GM18499 (cell line): ENCODE results near the gene CABCOCO1.

Experiments
- ATAC-seq: cut with Tn5 transposase; IDR thresholded peaks from one replicate; pipeline ENCODE4 v1.9.1; 2021; ENCODE audit warnings: moderate number of reproducible peaks; ENCODE audit not compliant: insufficient read depth, unreplicated experiment

CABCOCO1 gene, protein sequence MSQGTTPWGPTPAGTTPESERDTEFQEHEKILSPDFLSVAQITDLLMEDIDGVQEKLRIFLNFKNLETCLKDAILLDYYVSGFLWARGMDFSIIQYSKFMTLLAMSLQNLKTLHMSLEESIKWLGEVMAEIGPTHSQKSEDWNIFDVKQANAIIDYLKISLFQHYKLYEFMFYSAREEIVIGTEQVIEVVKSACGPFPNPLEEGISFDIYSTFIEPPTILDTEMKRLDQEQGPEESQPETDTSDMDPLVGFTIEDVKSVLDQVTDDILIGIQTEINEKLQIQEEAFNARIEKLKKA

DNA sequence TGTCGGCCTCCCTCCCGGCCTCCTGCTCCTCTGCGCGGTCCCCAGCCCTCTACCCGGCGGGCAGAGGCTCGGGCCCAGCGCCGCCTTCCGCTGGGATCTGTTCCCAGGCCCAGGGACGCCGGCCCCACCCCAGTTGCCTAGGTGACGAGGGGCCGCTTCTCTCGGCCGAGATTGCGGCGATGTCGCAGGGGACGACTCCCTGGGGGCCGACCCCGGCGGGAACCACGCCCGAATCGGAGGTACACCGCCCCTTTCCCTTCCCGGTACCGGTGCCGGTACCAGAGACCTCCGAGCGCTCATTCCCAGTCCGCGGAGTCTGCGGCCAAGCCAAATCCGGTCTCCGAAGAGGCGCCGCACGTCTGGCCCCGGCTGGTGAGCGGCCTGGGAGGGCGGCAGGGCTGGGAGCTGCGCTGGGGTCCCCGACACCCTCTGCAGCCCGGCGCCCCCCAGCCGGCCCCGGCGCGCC lies at the start of gene CABCOCO1:
Gene CABCOCO1, plus strand, starts transcription at position 136 of the 466 bp plus-strand sequence. Its CDS starts 44 bp downstream, at position 180.
- ATAC-seq = no peak

DNA sequence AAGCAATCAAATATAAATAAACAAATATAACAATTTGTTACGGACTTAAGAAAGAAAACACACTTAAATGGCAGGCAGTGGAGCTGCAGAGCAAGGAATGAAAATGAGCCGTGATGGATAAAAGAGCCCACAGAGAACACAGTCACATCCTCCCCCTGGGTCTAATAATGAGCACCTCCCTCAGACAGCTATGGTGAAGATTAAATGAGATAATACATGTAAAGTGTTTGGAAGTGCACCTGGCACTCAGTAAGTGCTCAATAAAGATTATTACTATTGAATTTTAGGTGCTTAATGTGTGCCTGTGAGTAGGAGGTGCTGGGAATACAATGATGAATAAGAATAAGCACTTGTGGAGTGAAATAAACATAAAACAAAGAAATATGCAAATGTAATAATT lies 49.1 kb upstream of the CABCOCO1 start:
- no peak for ATAC-seq

DNA sequence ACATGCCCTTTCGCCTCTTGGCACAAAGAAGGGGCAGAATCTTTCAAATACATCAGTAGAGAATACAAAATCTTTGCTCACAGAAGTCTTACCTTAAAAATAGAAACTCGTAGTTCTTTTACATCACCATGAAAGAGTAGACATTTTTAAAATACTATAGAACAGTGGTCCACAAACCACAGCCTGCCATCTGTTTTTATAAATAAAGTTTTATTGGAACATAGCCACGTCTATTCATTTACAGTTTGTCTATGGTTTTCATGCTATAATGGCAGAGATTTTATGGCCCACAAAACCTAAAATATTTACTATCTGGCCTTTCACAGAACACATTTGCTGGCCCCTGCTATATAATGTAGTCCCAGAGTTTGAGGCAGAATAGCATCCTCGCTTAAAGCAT lies 46.1 kb upstream of the CABCOCO1 start:
- no peak for ATAC-seq

DNA sequence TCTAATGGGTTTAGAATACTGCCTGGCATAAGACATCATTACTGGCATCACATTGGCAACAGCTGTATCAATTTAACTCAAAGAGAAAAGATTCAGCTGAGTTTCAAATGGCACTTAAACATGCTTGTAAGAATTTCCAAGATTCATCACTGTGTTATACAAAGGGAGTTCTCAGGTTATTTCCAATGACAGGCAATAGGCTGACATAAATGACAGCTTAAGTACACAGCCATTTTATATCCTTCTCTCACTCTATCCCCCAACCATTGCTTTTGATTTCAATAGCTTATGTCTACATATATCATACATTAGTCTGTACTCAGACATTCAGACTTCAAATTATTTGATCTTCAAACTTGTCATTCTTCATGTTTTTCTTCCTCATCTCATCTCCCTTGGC lies 45.5 kb upstream of the CABCOCO1 start:
- ATAC-seq = no peak

DNA sequence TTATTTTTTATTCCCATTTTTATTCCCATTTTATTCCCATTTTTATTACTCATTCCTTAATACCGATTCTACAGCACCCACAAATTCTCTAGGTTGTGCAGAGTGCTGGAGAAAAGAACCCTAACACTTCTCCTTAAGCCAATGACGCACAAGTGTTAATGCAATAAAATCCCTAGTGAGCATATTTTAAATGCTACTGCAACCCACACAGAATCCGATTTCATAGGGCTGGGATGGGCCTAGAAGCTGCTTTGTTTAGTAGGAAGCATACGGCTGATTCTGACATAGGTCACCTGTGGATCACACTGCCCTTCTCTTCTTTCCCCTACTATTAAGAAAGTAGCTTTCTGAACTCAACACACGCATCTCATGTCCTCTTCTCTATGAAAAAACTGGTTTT lies 45.1 kb upstream of the CABCOCO1 start:
- ATAC-seq = no peak

DNA sequence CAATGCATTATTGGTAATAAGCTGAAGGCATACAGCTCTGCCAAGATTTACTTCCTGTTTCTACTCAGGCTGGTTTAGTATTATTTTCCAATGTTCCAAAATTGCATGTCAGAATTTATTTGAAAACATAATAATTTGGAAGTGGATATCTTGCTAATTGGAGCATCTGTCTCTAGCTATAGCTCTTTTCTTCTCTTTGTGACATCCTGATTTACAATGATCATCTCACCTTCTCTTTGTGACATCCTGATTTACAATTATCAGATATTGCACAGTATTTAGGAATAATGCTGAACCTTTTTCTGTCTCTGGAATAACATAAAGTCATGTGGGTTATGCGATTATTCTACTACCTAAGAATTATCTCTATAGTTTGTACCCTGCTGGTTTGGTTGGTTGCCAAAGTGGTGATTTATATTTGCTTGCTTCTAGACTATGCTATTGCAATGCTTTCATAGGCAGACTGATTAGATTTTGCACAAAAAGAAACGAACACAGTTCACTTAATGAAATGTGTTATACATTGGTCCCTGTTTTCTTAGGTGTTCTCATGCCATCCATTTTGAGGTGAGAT lies 44.3 kb upstream of the CABCOCO1 start:
- no peak for ATAC-seq

DNA sequence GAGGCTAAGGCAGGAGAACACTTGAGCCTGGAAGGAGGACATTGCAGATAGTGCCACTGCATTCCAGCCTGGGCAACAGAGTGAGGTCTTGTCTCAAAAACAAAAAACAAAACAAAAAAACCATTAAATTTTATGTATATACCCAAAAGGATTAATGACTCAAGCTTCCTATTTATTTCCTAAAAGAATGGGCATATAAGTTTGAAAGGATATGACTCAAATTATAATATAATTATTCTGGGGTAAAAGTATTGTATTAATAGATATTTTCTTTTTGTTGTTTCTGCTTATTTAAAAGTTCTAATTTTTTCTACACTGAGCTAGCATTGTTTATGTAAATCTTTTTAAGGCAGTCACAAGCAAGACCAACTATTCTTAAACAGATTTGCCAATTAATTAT lies 42.2 kb upstream of the CABCOCO1 start:
- ATAC-seq = no peak

DNA sequence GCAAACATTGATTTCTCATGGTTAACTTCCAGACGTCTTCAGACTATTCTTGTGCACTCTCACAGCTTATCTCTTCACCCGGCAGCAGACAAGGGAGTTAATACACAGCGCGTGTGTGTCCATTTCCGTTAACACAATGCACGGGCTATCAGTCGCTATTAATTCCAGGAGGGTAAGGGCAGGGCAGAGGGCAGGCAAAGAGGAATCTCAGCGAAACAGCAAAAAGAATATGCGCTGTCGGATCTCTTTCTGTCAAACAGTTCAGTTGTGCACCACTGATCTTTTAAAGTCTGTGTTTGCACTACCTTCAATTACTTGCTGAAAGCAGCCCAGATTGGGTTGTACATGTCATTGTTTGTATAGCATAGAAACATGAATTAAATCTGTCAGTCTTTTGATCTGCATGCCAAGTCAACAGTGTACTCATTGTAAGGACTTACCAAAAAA lies 41.1 kb upstream of the CABCOCO1 start:
- ATAC-seq = no peak

DNA sequence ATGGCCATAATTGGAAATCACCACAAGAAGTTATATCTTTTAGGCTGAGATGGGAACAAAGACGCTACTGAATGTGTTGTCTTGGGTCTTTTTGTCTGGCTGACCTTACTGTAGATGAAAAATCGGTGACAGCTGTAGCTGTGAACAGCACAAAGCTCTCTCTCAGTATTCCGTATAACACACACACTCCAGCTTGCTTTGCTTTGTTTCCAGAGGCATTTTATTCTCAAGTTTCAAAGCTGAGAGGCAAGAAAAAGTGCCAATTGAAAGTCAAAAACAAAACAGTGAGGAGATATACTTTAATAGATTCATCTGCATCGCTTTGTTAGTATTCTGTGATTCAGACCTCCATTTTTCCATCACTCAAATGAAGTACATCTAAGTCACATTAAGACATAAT lies 39.6 kb upstream of the CABCOCO1 start:
- ATAC-seq = no peak

DNA sequence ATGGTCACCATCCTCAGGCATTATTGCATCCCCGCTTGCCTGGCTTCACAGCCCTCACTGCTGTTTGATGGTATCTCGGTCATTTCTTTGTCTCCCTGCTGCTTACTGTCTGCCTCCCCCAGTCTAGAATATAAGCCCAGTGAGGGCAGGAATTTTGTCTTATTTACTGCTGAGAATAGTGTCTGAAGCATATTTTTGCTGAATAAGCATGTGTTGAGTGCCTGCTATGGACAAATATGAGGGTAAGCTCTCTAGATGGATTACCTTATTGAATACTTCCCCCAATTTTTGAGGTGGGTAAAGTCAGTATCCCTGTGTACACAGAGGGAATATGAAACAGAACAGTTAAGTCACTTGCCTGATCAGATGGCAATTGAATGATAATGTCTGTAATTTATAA lies 36.5 kb upstream of the CABCOCO1 start:
- ATAC-seq = no peak

DNA sequence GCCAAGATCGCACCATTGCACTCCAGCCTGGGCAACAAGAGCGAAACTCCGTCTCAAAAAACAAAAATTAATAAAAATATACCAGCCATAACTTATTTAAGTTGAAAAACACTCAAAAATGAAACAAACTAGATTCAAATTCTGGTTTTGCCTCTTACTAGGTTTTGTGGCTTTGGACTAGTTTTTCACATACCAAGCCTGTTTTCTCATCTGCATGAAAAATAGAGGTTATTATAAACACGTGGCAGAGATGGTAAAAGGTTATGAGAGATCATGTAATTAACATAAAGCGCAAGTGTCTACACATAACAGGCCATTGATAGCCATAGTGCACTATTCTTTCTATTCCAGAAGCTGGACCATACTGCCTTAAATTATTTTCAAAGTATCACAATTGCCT lies 35.5 kb upstream of the CABCOCO1 start:
- no peak for ATAC-seq

DNA sequence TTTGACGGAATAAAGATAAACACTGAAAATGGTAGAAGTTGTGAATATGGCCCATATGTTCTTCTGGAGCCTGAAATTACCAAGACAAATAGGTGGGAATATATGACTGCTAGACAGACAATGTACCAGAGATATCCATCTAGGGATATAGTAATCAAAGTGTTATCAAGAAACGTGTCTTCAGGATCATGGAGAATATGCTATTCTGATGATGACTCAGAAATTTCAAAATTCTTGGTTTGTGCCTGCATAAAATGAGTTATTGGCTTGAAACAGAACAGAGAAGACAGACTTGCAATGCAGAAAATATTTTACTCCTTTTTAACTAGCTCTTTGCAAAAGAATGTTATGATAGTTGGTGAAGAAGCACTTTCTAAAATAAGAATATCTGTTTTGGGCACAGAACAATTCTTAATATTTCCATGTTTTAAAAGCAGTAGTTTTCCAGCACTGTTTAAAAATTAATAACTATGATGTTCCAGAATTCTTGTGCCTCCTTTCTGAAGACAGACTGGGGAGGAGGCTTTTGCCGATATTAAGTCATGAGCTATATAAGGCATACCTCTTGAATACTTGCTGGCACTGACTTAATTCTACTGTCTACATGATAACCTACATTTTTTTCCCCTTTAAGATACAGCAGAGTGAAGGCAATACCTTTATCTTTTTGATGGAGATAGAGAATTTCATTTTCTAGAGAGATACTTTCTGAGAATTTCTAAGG lies 34.4 kb upstream of the CABCOCO1 start:
- no peak for ATAC-seq

DNA sequence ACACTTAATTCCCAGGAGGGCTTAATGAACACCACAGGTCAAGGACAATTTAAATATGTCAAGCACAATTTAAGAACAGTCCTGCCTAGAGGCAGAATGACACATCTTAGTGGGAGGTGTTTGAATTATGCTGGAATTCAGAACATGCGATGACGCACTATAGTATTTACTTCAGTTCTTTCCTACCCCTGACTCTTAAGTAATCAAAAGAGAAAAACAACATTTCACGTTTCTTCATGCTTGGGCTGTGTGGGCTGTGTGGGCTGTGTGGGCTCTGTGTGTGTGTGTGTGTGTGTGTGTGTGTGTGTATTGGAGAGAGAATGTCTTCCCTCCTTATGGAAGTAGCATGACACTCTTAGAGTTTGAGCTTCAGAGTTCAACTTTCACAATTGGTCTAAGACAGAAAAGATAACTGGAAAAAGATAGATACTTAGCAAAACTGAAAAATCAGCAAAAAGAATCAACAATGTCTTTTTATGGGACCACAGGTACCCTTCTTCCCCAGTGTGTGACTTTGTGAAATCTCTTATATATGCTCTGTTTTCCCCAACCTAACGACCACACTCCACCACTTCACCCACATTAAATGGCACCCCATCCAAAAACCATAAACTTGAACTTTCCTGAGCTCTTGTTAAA lies 33.7 kb upstream of the CABCOCO1 start:
- ATAC-seq = no peak

DNA sequence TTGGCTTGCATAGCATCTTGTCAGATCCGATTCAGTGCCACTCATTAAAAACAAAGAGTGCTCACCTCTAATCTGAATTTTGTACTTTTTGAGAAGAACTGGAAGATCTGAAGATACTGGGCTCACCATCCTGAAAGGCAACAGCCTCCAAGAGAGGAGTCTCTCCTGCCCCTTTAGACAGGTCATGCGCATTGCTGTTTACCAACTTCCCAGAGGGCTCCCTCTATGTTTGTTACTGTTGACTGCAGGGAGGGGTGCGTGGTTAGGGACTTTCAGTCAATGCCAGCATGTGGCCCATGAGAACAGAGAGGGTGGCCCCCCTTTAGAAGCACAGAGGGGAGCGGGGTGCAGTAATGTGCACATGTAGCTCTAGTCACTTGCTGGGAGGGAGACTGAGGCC lies 33.2 kb upstream of the CABCOCO1 start:
- ATAC-seq = no peak

DNA sequence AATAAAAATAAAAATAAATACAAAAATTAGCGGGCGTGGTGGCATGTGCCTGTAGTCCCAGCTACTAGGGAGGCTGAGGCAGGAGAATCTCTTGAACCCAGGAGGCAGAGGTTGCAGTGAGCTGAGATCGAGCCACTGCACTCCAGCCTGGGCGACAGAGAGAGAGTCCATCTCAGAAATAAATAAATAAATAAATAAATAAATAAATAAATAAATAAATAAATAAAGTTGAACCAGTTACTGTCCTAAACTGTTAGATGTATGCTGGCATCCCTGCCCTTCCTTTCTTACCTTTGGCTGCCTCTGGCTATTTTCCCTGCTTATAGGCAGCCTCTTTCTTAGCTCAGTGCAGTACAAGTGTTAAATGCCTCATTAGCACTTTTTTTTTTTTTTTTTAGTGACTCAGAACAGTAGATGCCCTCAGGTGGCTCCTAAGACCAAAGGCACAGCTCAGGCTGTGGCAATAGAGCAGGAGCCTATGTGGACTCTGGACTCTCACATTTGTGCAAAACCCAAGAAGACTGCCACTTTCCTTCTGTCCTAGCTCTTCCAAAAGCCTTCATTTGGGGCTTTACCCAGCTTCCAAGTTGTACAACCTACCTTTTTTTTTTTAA lies 30.6 kb upstream of the CABCOCO1 start:
- ATAC-seq = no peak

DNA sequence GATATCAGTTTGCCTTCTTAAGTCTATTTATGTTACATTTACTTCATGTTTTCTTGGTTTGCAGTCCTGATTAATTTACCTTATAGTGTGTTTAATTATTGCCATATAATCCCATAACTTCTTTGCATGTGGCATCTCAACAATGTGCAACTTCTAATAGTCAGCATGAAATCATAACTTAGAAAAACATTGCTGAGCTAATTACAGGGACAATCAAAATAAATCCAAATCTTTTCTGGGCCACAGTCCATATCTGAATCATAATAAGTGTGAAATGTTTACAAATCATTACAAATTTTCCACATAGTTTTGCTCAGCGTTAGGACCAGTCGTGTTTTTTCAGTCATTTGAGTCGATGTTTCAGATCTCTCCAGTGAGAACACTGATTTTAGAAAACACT lies 29.1 kb upstream of the CABCOCO1 start:
- ATAC-seq = no peak

DNA sequence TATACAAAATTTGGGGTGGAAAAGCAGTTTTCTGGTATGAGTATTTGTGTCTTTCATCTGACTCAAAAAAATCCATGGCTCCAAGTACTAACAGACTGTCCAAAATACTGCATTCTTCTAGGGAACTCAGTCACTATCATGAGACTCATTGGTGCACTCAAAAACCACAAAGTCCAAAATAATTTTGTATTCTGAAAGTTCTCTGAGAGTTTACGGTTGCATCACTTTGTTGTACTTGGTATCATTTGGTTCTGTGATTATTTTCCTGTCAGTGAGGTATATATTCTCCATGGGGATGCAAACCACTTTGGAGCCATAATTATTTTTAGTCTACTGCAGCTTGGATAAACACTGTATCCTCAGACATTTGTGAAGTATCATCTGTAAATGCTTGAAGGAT lies 28.0 kb upstream of the CABCOCO1 start:
- ATAC-seq = no peak

DNA sequence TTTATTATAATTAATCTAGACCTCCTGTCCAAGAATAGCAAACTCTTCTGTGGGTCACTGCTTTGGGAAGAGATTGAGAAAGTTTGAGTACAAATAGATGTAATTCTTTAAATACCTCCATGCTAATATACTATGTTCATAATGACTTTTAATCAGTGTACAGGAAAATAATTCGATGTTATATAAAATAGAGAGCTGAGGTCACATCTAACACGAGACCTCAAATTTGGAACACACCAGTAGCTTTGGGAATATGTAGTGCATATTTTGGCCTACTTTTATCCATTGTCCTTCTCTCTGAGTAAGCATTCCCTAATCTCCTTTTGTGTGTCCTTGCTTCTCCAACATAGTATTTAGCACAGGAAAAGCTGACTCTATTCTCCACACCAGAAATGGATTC lies 27.3 kb upstream of the CABCOCO1 start:
- no peak for ATAC-seq

DNA sequence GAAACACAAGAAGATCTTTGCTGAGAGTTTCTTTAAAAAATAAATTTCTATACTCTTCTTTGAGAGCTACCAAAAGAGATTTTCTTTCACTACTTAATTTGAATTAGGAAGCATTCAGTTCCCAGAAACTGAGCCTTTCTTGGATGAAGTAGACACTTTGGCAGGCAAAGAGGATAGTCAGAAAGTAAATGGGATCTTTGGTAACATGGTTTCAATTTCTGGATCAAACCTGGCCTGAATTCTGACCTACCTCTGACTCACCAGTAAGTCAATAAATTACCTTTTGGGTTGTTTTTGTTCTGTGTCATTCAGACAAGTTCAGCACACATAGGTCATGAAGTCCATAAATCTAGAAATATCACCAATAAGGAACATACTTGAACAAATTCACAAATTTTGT lies 26.8 kb upstream of the CABCOCO1 start:
- ATAC-seq = no peak

DNA sequence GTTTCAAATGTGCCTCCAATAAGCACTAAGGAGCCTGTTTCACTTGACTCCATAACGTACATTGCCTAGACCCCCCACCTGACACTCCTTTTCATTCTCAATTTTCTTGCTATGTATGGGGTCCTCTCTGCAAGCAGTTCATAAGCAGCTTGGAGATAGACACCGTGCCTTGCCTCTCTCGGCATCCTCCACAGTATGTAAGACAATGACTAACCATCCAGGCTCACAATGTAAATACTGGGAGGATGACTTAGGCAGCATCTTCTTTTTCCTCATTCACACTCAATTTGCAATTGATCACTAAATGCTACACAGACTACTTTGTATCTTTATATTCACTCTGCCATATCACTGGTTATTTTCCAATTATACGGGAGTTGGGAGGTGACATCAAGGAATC lies 22.8 kb upstream of the CABCOCO1 start:
- ATAC-seq = no peak

DNA sequence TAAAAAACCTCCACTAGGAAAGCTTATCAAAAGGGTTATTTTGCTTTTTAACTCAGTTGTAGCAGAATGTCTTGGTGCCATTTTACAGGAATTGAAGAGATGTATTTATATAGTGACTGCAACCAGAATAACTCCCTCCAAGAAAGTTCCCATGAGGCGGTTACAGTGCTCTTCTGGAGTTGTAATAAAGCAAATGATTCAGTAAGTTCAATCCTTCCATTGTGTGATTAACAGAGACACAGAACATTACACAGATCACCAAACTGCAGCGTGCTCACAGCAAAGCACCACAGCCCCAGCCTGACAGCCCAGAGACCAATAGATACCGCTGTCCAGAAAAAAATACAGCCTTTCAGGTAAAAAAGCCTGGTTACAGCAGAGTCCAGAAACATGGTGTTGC lies 21.9 kb upstream of the CABCOCO1 start:
- ATAC-seq = no peak
